Right lobe of liver (tissue), 4 donors: ENCODE results near the gene KAT2A.

Experiments used
- POLR2A ChIP-seq: fragments of 450-650 bp; IDR thresholded peaks from one replicate; pipeline ENCODE4 v1.6.1; 2017; ENCODE audit warnings: antibody characterized with exemption, mild to moderate bottlenecking
- TF ChIP-seq, protein P1 (sequence below), 4 donors: fragments of 200-600 bp in 3 of 4; fragments of 450-650 bp in 1 of 4; IDR thresholded peaks; one replicate each; pipeline versions ENCODE4 v1.5.1 to v1.8.0; 2016 to 2022; ENCODE audit warnings: antibody characterized with exemption in 4 of 4, mild to moderate bottlenecking in 2 of 4
- donor health status: DM: no; HTN: no; CAD: no.
- donor health status: DM: no; HTN: no; CAD: no.
- donor health status: DM: no; HTN: yes; CAD: no.

DNA sequence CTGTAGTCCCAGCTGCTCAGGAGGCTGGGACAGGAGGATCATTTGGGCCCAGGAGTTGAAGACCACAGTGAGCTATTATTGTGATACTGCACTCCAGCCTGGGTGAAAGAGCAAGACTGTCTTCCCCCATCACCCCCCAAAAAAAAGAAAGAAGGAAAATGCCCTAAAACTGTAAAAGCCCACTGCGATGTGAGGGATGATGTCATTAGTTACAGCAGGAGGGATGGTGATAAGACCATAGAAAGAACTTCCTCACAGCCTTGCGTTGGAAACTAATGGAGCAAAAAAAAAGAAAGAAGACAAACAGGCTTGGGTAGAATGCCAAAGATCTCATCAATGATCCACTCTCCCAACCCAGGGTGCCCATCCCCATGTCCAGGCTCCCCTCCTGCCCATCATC lies 41.6 kb downstream of the KAT2A start:
- TF ChIP-seq, protein P1, sequence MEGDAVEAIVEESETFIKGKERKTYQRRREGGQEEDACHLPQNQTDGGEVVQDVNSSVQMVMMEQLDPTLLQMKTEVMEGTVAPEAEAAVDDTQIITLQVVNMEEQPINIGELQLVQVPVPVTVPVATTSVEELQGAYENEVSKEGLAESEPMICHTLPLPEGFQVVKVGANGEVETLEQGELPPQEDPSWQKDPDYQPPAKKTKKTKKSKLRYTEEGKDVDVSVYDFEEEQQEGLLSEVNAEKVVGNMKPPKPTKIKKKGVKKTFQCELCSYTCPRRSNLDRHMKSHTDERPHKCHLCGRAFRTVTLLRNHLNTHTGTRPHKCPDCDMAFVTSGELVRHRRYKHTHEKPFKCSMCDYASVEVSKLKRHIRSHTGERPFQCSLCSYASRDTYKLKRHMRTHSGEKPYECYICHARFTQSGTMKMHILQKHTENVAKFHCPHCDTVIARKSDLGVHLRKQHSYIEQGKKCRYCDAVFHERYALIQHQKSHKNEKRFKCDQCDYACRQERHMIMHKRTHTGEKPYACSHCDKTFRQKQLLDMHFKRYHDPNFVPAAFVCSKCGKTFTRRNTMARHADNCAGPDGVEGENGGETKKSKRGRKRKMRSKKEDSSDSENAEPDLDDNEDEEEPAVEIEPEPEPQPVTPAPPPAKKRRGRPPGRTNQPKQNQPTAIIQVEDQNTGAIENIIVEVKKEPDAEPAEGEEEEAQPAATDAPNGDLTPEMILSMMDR (IDR thresholded peaks at IDR 0.05) = no peak
- TF ChIP-seq POLR2A = no peak
